ENCODE data around the gene RORB. TPM values are rescaled to one million over a fixed set of nuclear protein-coding genes. Genes with fewer than 3 reads are reported as not detected.

The RORB gene
- total RNA-seq, 1 experiment from 2014 or later, result 0.05 TPM

- DNase-seq (ENCODE audit: low read depth), result no peak
These were observed 16.1 kb downstream of the RORB start for GRCh38 chr9:74513221-74513620.

GRCh38 chr9:74517188-74517587, 20.1 kb downstream of the RORB start:
- DNase-seq (ENCODE audit: low read depth), result no peak

GRCh38 chr9:74519419-74519818, 22.3 kb downstream of the RORB start:
- no peak for DNase-seq (ENCODE audit: low read depth)

- no peak for DNase-seq (ENCODE audit: low read depth)
These were observed 23.9 kb downstream of the RORB start for GRCh38 chr9:74521009-74521408.

- no peak for DNase-seq (ENCODE audit: low read depth)
These were observed 27.2 kb downstream of the RORB start for GRCh38 chr9:74524289-74524688.

GRCh38 chr9:74526215-74526614, 29.1 kb downstream of the RORB start:
- DNase-seq (ENCODE audit: low read depth), result no peak

- DNase-seq (ENCODE audit: low read depth), result no peak
These were observed 30.6 kb downstream of the RORB start for GRCh38 chr9:74527718-74528117.

- no peak for DNase-seq (ENCODE audit: low read depth)
These were observed 31.1 kb downstream of the RORB start for GRCh38 chr9:74528207-74528606.

GRCh38 chr9:74530458-74530857, 33.3 kb downstream of the RORB start:
- DNase-seq (ENCODE audit: low read depth), result peak; percentile 1

GRCh38 chr9:74533253-74533652, 36.1 kb downstream of the RORB start:
- DNase-seq (ENCODE audit: low read depth), result no peak

- no peak for DNase-seq (ENCODE audit: low read depth)
These were observed 37.7 kb downstream of the RORB start for GRCh38 chr9:74534841-74535240.

GRCh38 chr9:74543145-74543544, 46.0 kb downstream of the RORB start:
- no peak for DNase-seq (ENCODE audit: low read depth)

- no peak for DNase-seq (ENCODE audit: low read depth)
These were observed 54.1 kb downstream of the RORB start for GRCh38 chr9:74551266-74551665.

- no peak for DNase-seq (ENCODE audit: low read depth)
These were observed 57.8 kb downstream of the RORB start for GRCh38 chr9:74554751-74555419.

- no peak for DNase-seq (ENCODE audit: low read depth)
These were observed 58.4 kb downstream of the RORB start for GRCh38 chr9:74555565-74555964.

- no peak for DNase-seq (ENCODE audit: low read depth)
These were observed 59.5 kb downstream of the RORB start for GRCh38 chr9:74556685-74557084.

GRCh38 chr9:74557571-74557970, 60.4 kb downstream of the RORB start:
- no peak for DNase-seq (ENCODE audit: low read depth)

- DNase-seq (ENCODE audit: low read depth), result no peak
These were observed 65.5 kb downstream of the RORB start for GRCh38 chr9:74562611-74563010.

GRCh38 chr9:74570879-74571512, 73.9 kb downstream of the RORB start:
- peak; percentile 19 for DNase-seq (ENCODE audit: low read depth)

- DNase-seq (ENCODE audit: low read depth), result peak; percentile 2
These were observed 76.6 kb downstream of the RORB start for GRCh38 chr9:74573640-74574191.

GRCh38 chr9:74576176-74576575, 79.0 kb downstream of the RORB start:
- DNase-seq (ENCODE audit: low read depth), result no peak

- peak; percentile 5 for DNase-seq (ENCODE audit: low read depth)
These were observed 80.8 kb downstream of the RORB start for GRCh38 chr9:74577956-74578355.

- DNase-seq (ENCODE audit: low read depth), result no peak
These were observed 92.4 kb downstream of the RORB start for GRCh38 chr9:74589576-74589975.

Data from M059J (cell line).